D721Med (cell line): Measurements from ENCODE around the gene CD320.

ENCODE experiments used
- DNase-seq: peaks from one replicate; pipeline ENCODE4 v3.0.0; 2011; ENCODE audit warnings: low spot score; ENCODE audit not compliant: insufficient read length
- FAIRE-seq: peaks from 2 replicates; lab custom pipeline; 2011; peaks lifted over from hg19 to GRCh38; lab: Jason Lieb, UNC
- TF ChIP-seq, protein P1 (sequence below): IDR thresholded peaks from 2 replicates; pipeline ENCODE4 v1.5.1; 2012; ENCODE audit warnings: mild to moderate bottlenecking, control low read depth; ENCODE audit not compliant: insufficient read depth; ENCODE audit errors: missing control alignments

Gene CD320

DNA sequence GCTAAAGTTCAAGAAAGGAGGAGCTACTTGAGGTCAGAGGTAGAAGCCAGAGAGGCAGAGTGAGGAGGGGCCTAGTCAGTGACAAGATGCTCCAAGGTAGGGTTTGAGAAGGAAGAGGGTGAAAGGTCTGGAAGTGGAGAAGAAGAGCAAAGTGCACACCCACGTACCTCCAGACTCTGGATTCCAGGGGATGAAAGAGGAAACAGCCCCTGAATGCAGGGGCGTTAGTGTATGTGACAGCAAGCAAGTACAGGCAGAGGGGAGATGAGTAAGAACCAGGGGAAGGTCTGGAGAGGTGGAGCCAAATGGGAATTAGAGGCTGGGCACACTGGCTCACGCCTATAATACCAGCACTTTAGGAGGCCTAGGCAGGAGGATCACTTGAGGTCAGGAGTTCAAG, 21.8 kb upstream of the CD320 start:
- TF ChIP-seq, protein P1, sequence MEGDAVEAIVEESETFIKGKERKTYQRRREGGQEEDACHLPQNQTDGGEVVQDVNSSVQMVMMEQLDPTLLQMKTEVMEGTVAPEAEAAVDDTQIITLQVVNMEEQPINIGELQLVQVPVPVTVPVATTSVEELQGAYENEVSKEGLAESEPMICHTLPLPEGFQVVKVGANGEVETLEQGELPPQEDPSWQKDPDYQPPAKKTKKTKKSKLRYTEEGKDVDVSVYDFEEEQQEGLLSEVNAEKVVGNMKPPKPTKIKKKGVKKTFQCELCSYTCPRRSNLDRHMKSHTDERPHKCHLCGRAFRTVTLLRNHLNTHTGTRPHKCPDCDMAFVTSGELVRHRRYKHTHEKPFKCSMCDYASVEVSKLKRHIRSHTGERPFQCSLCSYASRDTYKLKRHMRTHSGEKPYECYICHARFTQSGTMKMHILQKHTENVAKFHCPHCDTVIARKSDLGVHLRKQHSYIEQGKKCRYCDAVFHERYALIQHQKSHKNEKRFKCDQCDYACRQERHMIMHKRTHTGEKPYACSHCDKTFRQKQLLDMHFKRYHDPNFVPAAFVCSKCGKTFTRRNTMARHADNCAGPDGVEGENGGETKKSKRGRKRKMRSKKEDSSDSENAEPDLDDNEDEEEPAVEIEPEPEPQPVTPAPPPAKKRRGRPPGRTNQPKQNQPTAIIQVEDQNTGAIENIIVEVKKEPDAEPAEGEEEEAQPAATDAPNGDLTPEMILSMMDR = no peak
- no peak for FAIRE-seq
- no peak for DNase-seq

DNA sequence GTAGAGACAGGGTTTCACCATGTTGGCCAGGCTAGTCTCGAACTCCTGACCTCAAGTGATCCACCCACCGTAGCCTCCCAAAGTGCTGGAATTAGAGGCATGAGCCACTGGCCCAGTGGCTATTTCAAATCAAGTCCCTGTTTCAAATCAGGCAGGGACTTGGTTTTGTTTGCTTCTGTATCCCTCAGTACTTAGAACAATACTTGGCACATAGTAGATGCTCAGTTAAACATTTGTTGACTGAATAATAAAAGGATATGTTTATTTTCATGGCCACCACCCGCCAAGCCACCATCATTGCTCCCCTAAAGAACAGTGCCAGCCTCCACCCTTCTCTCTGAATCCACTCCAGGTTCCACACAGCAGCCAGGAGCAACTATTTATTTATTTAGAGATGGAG, 17.3 kb upstream of the CD320 start:
- DNase-seq (no peak), FAIRE-seq (no peak)
- TF ChIP-seq, protein P1 = no peak

DNA sequence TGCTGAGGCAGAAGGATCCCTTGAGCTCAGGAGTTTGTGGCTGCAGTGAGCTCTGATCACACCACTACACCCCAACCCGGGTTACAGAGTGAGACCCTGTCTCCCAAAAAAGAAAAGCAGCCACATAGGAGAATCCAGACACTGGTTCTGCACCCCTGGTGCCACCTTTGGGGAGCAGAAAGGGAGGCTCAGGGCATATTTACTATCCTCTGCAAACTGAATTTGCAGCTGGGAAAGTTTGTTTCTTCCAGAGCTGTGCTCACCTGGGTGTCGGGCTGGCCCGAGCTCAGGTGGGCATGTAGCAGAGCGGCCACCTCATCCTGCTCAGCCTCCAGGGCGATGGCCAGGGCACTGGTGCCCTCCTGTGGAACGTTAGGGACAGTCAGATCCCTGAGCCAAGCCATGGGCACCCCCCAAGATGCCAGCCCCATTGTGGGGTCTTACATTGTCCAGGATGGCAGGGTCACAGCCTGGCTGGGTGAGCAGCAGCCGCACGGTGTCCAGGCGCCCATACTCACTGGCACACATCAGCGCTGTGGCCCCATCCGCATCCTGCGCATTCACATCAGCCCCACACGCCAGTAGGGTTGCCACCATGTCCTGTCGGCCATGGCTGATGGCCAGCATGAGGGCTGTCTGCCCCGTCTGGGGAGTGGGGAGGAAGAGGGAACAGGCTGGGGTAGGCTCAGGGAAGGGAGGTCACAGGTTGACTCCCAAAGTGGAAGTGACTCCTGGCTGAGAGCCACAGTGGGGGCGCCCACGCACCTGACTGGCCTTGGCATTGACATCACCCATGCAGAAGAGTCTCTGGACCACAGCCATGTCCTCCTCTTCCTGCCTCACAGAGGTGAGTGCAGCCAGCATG, 16.3 kb upstream of the CD320 start:
- FAIRE-seq (no peak), DNase-seq (no peak)
- TF ChIP-seq, protein P1 = no peak

DNA sequence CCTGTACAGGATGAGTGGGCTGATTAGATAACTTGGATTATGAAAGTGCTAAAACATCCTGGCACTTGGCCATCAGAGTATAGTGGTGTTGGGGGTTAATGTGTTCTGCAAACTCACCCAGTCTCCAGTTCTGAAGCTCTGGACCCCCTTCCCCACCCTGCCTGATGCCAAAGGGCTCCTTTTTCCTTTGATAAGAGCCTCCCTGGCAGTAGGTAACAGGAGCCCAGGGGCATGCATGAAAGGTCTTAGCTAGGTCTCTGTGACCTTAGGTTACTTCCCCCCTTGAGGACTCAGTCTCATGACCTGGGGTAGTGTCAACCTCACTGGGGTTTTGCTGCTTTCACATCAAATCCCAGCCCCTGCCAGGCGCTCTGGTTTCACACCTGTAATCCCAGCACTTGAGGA, 15.6 kb upstream of the CD320 start:
- TF ChIP-seq, protein P1 = no peak
- FAIRE-seq (no peak), DNase-seq (no peak)

DNA sequence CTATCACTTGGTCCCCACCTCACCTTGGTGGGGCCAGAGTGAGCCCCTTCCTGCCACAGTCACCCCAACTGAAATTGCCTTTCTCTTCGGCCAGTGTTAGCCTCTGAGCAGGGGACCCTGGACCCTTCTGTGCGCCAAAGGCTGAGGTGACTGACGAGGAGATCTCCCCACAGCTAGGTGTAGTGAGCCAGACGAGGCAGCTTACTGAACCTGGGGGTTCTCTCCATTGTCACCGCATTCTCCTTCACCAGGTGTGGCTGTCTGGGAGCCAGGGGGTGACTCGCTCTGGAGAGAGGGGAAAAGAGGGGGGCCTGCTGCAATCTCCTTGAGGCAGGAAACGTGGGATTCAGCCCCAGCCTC, 14.5 kb upstream of the CD320 start:
- TF ChIP-seq, protein P1 = no peak
- no peak for FAIRE-seq

DNA sequence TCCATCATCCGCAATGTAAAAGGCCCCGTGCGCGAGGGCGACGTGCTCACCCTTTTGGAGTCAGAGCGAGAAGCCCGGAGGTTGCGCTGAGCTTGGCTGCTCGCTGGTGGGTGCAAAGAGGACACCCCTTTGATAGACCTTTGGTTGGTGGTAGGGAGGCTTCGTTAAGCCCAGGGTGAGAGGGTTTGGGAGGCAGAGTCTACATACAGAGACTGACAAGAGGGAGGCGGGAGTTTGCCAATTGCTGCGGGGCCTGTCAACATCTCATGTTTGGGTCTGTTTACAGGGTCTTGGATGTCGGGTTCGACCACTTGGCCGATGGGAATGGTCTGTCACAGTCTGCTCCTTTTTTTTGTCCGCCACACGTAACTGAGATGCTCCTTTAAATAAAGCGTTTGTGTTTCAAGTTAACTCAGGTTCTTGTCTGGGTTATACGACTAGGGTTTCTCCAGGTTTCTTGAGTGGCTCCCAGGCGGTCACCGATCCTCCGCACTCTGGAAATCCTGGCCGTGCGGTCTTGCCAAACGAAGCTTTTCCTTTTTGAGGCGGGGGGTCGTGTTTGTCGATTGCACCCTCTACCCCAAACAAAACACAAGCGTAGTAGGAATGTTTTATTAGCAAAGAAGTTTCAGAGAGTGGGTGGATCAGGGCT, 14.0 kb upstream of the CD320 start:
- no peak for DNase-seq

More for the DNA sequence above, 14.5 kb upstream of the CD320 start:
- no peak for DNase-seq

More for the DNA sequence above, 14.0 kb upstream of the CD320 start:
- no peak for FAIRE-seq
- TF ChIP-seq, protein P1 = no peak
